ENCODE measurements around the gene GINS1.

The GINS1 gene

GRCh38 chr20:25394996-25395395 lies 12.5 kb upstream of the GINS1 start:
- no peaks in the 10 kb centered on the region for H3K9me2 ChIP-seq (ENCODE audit: low read depth, low read length)
- H3K4me1 ChIP-seq (ENCODE audit: insufficient read depth, low read length, severe bottlenecking) = peaks cover 21% of the 10 kb centered on the region
- H3K4me3 ChIP-seq (ENCODE audit: low read depth, low read length, poor library complexity, severe bottlenecking) = no peak overlapping the region
- no peaks in the 10 kb centered on the region for H3K9me3 ChIP-seq (ENCODE audit: low read length)
- H3K27ac ChIP-seq (ENCODE audit: low read depth, low read length, poor library complexity, severe bottlenecking) = no peak overlapping the region
- no peaks in the 10 kb centered on the region for H4K20me1 ChIP-seq (ENCODE audit: insufficient read depth, low read length)
- H3K27me3 ChIP-seq (ENCODE audit: insufficient read depth, low read length) = no peaks in the 10 kb centered on the region
- no peaks in the 10 kb centered on the region for H3K79me2 ChIP-seq (ENCODE audit: insufficient read depth, low read length)
- 0 out of 2 replicates have a peak, but pooled peaks cover 5% of the 10 kb centered on the region for H3F3A ChIP-seq (ENCODE audit: insufficient read depth, low read length)
- H3K36me3 ChIP-seq (ENCODE audit: insufficient read depth, low read length) = no peaks in the 10 kb centered on the region
- H3K4me2 ChIP-seq (ENCODE audit: low read length) = no peak overlapping the region
- TF ChIP-seq EZH2 (IDR thresholded peaks at IDR 0.05; ENCODE audit: borderline replicate concordance, low read length) (no peak), CTCF (IDR thresholded peaks at IDR 0.05; ENCODE audit: low read length) (no peak)
- H3K9ac ChIP-seq (ENCODE audit: low read length) = no peak overlapping the region
- H2AFZ ChIP-seq (ENCODE audit: low read length) = no peak overlapping the region

GRCh38 chr20:25397096-25397495 lies 10.4 kb upstream of the GINS1 start:
- no peak overlapping the region for H3K27ac ChIP-seq (ENCODE audit: low read depth, low read length, poor library complexity, severe bottlenecking)
- H3K36me3 ChIP-seq (ENCODE audit: insufficient read depth, low read length) = no peaks in the 10 kb centered on the region
- H3K4me1 ChIP-seq (ENCODE audit: insufficient read depth, low read length, severe bottlenecking) = peaks cover 16% of the 10 kb centered on the region
- no peaks in the 10 kb centered on the region for H3K9me2 ChIP-seq (ENCODE audit: low read depth, low read length)
- no peaks in the 10 kb centered on the region; the same call in 1 of the 2 replicates for H3K27me3 ChIP-seq (ENCODE audit: insufficient read depth, low read length)
- H3K4me2 ChIP-seq (ENCODE audit: low read length) = no peak overlapping the region
- H3F3A ChIP-seq (ENCODE audit: insufficient read depth, low read length) = 0 out of 2 replicates have a peak, but pooled peaks cover 5% of the 10 kb centered on the region
- H3K79me2 ChIP-seq (ENCODE audit: insufficient read depth, low read length) = no peaks in the 10 kb centered on the region
- no peak for TF ChIP-seq EZH2 (IDR thresholded peaks at IDR 0.05; ENCODE audit: borderline replicate concordance, low read length)
- TF ChIP-seq CTCF (IDR thresholded peaks at IDR 0.05; ENCODE audit: low read length) = no peak
- no peaks in the 10 kb centered on the region for H4K20me1 ChIP-seq (ENCODE audit: insufficient read depth, low read length)
- no peak overlapping the region for H2AFZ ChIP-seq (ENCODE audit: low read length)
- no peak overlapping the region for H3K9ac ChIP-seq (ENCODE audit: low read length)
- 0 out of 2 replicates have a peak, but pooled peaks cover 2% of the 10 kb centered on the region for H3K9me3 ChIP-seq (ENCODE audit: low read length)
- H3K4me3 ChIP-seq (ENCODE audit: low read depth, low read length, poor library complexity, severe bottlenecking) = no peak overlapping the region

GRCh38 chr20:25397821-25398220 lies 9.7 kb upstream of the GINS1 start:
- Histone ChIP-seq H3F3A (ENCODE audit: insufficient read depth, low read length) (0 out of 2 replicates have a peak, but pooled peaks cover 5% of the 10 kb centered on the region), H2AFZ (ENCODE audit: low read length) (no peak overlapping the region), H3K27me3 (ENCODE audit: insufficient read depth, low read length) (no peaks in the 10 kb centered on the region; the same call in 1 of the 2 replicates), H3K79me2 (ENCODE audit: insufficient read depth, low read length) (no peaks in the 10 kb centered on the region), H3K27ac (ENCODE audit: low read depth, low read length, poor library complexity, severe bottlenecking) (no peak overlapping the region), H3K9ac (ENCODE audit: low read length) (no peak overlapping the region), H3K4me3 (ENCODE audit: low read depth, low read length, poor library complexity, severe bottlenecking) (no peak overlapping the region), H3K36me3 (ENCODE audit: insufficient read depth, low read length) (no peaks in the 10 kb centered on the region; the same call in 1 of the 2 replicates), H3K4me2 (ENCODE audit: low read length) (no peak overlapping the region), H3K9me2 (ENCODE audit: low read depth, low read length) (no peaks in the 10 kb centered on the region), H3K9me3 (ENCODE audit: low read length) (peaks cover 2% of the 10 kb centered on the region; the same call in 1 of the 2 replicates), H3K4me1 (ENCODE audit: insufficient read depth, low read length, severe bottlenecking) (peaks cover 16% of the 10 kb centered on the region), H4K20me1 (ENCODE audit: insufficient read depth, low read length) (no peaks in the 10 kb centered on the region)
- TF ChIP-seq EZH2 (IDR thresholded peaks at IDR 0.05; ENCODE audit: borderline replicate concordance, low read length) (no peak), CTCF (IDR thresholded peaks at IDR 0.05; ENCODE audit: low read length) (no peak)
